ENCODE measurements around the gene NKX1-1.
A peak's percentile ranks its signal among the peaks of the same experiment; 100 is the strongest.

The NKX1-1 gene

DNA sequence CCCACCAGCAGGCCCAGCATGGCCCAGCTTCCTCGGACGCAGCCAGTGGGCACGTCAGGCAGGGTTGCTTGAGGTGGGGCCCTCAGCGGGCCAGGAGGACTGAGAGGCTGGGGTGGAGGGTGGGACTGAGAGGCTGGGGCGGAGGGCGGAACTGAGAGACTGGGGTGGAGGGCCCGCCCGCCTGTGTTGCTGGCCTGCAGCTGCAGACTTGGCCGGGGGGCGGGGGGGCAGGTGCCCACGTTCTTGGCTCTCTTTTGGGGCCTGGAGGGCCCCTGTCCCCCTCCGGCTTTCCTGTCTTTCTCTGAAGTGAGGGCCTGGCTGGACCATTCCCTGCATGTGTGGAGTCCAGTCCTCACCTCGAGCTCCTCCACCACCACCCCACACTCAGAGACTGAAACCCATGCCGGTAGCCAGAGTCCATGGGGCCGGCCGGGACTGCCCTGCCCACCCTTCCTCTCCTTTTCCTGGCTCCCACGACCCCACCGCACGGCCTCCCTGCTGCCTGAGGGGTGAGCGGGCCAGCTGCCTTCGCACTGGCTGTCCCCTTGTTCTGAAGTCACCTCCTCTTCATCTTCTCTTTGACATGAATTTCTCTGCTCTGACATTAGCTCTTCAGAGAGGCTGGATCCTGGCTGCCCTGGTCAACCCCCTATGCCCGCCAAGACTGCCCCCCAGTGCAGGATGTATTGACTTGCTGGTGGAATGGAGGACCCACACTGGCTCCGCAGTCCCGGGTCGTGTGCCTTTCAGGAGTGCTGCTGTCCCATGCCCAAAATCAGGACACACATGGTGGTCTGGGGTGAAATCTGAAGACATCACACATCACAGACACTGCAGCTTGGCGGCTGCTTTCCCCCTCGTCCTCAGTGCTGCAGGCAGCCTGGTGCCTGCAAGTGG is 10.1 kb upstream of the NKX1-1 start:
- no peak for DNase-seq

DNA sequence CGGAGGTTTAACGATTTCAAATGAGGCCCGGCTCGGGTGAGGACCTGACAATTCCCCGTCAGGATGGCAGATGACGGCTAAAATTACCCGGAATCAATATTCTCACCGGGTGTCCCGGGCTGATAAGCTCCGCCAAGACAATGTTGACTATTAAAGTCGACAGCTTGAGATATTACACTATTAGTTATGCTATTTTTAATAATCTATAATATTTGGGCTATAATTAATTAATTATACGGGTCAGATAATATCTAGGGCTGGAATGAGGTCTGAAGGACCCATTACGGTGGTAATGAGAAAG is 9.4 kb upstream of the NKX1-1 start:
- no peak for DNase-seq

DNA sequence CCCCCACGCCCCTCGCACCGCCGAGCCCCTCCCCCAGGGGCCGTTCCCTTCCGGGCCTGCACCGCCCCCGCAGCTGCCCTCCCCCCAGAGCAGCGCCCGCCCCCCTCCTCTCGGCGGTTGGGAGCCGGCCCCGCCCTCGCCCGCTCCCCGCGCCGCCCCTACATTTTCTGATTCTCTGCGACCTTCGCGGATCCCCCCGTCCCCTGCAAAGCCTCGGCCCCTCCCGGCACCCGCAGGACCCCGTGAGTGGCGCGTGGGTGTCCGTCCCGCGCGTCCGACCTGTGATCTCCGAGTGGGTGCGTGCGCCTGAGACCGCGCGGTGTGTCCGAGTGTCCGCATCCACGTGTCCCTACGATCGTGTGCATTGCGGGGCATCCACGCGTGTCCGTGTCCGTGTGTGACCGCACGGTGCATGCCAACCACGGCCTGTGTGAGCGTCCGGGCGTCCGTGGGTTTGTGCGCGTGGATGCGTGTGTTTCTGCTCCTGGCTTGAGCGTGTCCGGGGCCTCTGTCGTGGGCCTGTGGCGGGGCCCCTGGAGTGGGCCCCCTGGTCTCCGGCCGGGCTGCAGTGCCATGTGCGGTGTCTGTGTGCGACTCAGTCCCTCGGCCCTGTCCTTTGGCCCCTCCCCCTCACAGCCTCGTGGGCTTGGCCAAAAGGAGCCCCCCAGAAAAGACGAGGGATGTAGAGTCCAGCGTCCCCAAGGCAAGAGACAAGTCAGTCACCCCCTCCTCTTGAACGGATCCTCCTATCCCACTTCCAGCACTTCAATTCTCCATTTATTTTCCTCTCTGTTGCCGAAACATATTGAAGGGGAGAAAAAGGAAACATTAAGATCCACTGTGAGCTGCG is 8.8 kb upstream of the NKX1-1 start:
- DNase-seq: no peak

DNA sequence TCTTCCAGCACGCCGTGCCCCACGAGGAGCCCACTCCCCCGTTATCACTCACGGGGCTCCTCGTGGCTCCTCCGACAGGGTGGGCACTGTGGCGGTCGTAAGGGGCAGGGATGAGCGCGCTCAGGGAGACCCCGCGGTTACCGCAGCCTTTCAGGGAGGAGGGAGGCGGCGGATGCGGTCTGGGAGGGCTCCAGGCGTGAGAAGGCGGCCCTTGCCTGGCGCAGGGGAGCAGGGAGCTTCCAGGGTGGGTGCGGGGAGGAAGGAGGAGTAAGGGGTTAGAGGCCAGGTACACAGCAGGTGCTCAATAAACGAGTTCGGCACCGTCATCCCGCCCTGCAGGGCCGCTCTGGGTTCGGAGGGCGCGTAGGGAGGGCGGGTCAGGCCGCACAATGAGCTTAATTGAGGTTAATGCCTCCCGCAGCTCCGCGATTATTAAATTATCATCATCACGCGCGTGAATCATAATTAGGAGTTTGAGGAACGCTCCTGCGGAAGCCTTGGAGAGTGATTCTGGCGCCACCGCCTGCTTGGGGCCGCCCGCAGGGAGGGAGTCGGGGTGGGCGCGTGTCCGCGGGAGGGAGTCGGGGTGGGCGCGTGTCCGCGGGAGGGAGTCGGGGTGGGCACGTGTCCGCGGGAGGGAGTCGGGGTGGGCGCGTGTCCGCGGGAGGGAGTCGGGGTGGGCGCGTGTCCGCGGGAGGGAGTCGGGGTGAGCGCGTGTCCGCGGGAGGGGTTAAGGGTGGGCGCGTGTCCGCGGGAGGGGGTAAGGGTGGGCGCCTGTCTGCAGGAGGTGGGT is 7.6 kb upstream of the NKX1-1 start:
- no peak for DNase-seq

DNA sequence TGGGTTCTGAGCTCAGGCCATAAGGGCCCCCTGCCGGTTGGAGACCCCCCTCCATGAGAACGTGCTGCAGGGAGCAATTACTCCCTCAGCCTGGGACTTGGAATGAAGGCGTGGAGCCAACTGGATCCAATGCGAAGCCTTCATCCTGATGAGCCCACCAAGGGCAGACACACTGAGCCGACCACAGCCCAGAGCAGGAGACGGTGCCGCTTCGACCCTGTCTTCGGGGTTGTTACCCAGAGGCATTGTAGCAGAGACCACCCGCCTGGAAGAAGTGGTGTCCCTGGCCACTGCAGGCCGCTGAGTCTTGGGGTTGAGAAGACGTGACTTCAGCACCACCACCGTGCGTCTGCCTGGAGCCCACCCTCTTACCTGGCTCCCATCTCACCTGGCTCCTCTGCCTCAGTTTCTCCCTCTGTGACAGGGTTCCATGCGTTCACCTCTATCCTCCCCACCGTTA is 7.0 kb upstream of the NKX1-1 start:
- DNase-seq: no peak

DNA sequence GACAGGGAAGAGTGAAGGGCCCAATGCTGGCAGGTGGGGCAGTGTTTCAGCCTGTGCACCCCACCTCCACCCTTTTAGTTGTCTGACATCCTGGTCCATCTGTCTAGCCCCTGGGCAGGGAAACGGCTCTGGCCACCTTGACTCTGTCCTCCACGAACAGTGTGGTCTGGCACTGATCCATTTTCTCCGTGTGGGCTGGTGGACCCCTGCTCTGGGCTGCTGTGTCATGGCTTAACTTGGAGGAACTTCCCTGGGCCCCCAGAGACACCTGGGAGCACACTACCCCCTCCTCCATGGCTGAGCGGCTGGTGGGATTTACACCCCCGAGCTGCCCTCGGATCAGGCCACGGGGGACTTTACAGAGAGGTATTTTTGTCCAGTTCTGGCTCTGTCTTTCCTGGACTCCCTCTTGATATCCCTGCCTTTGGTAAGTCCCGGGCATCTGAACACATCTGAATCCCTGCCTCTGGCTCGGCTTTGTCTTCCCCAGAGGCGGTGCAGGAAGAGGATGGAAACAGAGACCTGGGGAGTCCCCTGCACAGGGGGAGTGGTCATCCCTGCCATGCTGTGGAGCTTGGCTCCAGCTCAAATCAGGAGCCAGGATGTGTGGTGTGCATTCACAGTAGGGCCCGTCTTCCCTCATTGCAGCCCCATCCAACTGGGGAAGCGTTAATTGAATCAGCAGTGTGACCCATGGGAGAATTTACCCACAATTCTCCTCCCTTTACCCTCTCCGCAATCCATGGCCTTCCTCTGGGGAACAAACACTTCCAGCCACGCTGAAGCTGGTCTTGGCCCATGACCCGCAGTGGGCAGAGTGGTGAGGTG is 6.3 kb upstream of the NKX1-1 start:
- no peak for DNase-seq

DNA sequence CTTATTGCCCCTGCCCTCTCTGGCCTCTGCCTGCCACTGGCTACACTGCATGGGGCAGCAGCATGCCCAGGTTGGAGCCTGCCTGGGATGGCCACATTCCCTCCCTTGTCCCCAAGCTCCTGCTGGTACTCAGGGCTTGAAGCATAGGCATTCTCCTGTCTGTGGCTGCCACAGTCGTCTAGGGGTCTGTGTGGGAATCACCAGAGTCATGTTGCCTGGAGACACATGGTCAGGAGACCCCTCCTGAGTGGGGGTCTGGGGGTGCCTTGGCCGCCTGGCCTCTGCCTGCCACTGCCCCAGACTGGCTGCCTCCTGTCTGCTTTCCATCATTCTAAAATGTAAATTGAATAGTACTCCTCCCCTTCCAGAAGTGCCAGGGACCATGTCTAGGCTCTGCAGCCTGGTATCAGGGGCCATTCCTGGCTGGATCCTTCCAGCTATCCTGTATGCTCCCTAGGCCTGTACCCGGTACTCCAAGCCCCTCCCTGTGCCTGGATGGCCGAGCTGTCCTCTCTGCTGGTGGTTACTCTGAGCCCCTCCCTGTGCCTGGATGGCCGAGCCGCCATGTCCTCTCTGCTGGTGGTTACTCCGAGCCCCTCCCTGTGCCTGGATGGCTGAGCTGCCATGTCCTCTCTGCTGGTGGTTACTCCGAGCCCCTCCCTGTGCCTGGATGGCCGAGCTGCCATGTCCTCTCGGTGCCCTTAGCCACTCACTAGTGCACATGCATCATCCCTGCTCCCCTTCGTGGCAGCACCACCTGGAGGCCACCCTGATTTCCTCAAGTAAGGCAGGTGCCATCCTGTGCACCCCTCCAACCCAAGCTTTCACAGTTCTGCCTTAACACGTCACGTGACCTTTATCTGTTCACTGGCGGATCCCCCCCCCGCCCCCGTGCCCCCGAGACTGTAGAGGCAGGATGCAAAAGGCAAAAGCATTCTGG is 5.5 kb upstream of the NKX1-1 start:
- no peak for DNase-seq

DNA sequence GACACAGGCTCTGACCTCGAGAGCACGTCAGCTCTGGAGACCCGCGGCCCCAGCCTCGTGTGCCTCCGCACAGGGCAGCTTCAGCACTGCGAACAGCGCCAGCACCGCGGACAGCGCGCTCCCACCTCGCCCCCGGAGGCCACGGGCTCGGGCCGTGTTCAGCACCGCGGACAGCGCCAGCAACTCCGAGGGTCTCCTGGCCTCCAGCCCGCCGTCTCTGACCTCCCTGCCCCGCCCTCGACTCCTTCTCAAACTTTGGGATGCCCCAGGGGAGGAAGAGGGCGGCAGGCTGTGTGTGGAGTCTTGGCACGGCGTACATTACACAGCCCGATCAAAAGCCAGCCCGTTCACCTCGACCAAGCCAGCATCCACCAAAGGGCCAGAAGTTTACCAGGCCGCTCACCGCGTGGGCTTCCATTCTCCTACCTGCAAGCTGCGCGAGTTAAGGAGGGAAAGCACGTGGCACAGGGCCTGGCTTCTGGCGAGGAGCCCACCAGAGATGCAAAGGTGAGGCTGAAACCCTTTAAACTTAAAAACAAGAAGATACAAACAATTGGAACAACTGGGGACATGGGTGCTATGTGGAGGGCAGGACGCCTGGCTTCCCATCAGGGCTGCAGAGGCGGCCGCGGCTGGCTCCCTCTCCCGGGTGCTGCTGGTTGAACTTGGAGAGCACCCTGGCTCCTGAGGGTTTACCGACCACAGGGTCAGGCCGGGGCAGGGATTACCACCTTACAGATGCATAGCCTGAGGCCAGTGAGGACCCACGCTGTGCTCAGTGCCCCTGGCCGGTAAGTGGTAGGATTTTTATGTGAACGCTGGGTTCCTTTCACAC is 4.5 kb upstream of the NKX1-1 start:
- peak; percentile 36 for DNase-seq

DNA sequence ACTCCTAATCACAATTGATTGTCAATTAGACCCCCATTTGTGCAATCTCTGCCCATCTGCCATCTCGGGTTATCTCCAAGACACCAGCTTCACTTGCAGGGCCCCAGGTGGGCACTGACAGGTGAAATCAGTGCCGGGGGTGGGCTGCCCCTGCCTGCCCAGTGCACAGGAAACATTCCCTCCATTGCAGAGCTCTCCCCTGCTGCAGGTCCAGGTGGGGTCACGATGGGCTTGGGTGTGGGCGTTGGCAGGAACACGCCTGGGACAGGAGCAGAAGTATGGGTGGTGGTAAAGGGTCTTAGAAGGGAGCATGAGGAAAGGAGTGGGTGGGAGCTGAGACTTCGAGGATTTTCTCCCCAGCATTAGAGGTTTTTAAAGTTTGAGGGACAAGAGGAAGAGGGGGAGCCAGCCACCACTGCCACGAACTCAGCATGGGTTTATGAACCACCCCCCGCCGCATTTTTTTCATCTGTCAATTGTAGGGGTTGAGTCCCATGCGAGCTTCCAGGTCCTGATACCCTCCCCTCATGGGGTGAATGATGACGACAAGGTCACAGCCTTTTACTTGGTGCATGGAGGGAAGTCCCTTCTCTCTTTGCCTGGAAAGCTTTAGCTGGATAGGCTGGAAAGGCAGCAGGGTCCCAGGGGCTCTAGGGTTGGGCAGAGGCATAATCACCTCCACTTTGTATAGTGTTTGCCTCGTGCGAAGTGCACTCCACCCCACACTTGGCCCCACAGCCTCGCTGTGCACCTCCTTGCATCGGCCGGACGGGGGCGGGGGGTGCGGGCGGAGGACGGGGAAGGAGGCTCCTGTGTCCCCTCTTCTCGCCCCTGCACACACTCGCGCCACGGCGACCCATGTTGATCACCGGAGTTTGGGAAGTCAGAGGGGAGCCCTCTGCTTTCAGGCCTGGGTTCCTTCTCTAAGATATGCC is 3.5 kb upstream of the NKX1-1 start:
- no peak for DNase-seq

DNA sequence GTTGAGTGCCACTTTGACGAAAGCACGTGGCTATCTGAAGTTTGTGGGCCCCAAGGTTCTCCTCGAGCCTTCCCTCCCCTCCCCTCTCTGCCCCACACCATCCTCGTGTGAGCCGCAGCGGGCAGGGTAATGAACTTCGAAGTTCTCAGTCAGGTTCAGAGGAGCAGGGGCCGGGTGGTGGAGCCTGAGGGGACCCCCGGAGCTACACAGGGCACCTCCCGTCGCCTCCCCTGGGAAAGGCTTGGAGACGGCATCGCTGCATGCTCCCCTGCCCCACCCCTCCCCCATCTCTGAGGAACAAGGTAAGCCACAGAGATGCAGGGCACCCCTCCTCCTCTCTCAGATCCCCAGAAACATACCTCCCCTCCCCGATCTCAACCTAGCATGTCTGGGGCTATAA is 2.8 kb upstream of the NKX1-1 start:
- DNase-seq: no peak

DNA sequence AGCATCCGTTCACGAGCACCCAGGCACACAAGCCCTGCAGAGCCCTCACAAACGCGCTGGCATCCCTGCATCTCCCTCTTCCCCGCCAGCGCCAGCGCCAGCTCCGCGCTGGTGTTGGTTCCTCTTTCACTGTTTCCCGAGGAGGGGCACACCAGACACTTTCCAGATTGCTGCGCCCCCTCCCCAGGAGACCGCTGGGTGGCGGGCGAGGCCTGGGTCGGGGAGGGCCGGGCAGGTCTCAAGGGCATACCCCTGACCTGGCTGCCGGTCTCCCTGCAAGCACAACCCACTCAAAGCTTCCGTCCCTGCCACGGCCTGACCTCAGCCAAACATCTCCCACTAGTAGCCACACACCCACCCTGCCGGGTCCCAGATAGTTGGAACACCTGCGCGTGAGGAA is 2.2 kb upstream of the NKX1-1 start:
- no peak for DNase-seq

DNA sequence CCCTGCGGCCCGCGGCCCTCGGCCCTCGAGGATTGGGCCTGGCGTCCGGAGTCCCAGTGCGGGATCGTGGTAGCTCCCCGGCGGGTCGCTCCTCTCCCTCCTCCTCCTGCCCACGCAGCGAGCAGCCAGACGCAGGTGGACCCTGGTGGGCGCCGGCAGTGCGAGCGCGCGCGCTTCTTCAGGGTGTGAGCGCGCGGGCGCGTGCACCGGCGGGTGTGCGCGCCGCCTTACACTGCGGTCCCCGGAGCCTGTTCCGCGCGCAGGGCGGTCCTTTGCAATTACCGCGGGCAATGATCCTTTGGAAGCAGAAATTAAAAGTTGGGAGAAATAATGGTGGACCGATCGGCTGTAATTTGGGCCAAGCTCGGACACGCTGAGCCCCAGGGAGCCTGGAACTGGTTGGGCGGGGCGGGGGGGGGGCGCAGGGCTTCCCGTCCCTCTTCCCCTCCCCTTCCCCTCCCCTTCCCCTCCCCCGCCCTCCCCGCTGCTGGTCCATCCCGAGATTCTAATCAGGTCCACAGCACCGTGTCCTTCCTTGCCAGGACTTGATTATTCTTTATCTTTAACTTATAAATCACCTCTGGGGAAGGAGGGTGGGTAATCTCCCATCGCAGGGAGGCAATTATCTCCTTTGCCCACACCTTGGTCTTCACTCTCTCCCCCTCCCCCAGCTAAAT is 1.6 kb upstream of the NKX1-1 start:
- no peak for DNase-seq

DNA sequence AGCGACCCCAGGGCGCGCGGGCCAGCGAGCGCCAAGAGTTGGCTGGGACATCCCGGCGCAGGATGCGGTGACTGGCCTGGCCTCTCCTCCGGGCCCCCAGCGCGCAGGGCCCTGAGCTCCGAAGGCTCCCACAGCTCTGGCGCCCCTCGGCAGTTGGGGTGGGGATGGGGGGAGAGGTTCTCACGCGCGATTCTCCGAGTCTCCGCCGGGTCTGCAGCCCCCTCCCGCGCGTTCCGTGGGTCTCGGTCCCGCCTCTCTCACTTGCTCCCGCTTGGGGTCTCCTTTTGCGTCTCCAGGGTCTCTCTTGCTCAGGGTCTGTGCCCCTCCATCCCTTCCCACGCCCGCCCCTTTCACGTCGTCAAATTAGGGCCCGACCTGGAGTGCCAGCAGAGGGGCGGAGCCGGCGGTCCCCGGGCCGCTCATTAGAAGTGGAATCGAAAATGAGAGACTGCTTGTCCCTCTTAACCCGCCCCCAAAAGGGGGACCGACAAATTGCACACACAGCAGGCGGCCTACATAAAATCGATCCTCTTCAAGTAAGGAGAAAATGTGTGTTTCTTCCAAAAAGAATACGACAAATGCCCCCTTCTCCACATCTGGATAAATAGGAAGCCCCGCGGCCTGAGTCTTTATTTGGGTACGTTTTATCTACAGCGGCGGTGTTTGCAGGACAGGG is 877 bp upstream of the NKX1-1 start:
- DNase-seq: no peak

DNA sequence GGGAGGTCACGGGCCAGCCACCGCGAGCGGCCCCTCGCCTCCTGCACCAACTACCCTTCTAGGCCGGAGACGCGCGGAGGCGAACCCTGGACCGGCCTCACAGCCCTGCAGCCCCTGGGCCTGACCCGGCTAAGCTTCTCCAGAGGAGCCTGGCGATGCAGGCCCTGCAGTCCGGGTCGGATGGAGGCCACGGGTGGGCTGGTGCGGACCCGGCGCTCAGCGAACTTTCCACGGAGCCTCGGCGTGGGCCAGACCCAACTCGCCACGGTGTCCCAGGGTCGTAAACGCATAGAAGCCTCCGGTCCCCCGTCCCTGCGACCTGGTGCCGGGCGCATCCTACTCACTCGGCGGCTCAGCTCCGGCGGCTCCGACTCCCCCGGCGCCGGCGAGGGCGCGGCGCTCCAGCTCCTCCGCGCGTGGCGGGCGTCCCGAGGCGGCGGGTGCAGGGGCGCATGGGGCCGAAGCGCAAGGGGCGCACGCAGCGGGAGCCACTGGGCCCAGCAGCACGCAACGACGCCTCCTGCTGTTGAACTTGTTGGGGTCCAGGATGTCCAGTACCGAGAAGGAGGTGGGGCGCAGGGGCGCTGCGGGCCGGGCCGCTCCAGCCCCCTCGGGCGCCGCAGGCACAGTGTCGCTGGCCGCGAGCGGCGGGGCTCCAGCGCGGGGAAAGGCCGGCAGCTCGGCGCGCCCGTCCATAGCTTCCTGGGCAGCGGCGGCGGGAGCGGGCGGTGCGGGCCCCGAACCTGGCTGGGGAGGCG is 427 bp downstream of the NKX1-1 start:
- DNase-seq: no peak

DNA sequence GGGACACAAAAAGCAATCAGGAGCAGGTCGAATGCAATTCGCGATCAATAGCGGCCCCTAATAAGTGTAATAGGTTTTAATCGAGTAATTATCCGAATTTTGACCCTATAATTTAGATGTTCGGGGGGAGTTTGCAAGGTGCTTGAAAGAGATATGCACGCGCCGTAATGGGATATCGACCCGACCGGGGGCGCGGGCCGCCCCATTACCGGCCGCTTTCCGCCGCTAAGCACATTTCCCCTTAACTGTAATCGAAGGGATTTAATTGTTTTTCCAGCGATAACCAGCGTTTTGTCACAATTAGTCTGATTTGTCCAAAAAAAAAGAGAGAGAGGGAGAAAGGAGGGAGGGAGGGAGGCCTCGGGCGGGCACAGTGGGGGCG is 997 bp downstream of the NKX1-1 start:
- no peak for DNase-seq

DNA sequence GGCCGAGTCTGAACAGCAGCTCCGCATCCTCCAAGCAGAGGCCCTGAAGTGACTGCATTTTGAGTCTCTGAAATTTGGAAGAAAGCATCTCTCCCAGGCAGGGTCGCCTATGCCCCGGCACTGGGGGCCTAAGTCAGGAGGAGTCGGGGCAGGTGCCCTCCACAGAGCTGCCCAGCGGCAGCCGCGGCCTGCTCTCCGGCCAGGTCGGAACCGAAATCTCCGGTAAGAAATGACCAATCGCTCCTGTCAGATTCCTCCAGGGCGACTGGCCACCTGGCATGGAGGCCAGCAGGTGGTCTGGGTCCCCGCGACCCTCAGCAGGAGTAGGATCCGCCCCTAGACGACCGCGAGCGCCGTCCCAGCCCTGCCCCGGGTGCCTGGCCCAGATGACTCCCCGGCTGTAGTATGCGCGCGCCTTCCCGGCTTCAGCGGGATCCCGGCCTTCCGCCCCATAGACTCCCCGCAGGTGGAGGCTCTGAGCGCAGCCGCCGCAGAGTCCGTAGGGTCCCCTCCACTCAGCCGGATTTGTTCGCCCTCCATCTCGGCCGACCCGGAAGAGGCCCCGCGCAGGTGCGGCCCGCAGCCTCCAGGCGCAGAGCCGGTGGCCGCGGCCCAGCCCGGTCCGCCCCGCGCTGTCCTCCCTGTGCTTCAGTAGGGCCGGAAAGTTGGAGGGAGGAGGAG is 1.5 kb downstream of the NKX1-1 start:
- DNase-seq: no peak

All from MV-4-11 (cell line).